Testis (tissue), 2 donors: ENCODE results near the gene CDKN1C.

ENCODE experiments used
- CTCF ChIP-seq, 3 experiments: fragments of 450-650 bp in 2 of 3; fragments of 200-600 bp in 1 of 3; sonication (generic) in 1 of 3; IDR thresholded peaks; one replicate each; pipeline ENCODE4 v1.5.1; 2016 to 2019; ENCODE audit warnings: antibody characterized with exemption in 3 of 3, mild to moderate bottlenecking in 2 of 3, moderate library complexity in 1 of 3
- POLR2A ChIP-seq: fragments of 450-650 bp; IDR thresholded peaks from one replicate; pipeline ENCODE4 v1.6.1; 2017; ENCODE audit warnings: antibody characterized with exemption, mild to moderate bottlenecking, moderate library complexity

- no peak for TF ChIP-seq CTCF (IDR thresholded peaks at IDR 0.05)
- TF ChIP-seq POLR2A, result no peak
Measured at GRCh38 chr11:2874963-2875362, 10.6 kb downstream of the CDKN1C start.
